ENCODE results near the gene MARCHF5.

GRCh38 chr10:92303096-92303495 lies 12.1 kb downstream of the MARCHF5 start:
- TF ChIP-seq SMC3 (IDR thresholded peaks at IDR 0.05) (no peak), POLR2A (IDR thresholded peaks at IDR 0.05; ENCODE audit: low read length) (no peak), EP300 (IDR thresholded peaks at IDR 0.05) (no peak), RCOR1 (IDR thresholded peaks at IDR 0.05; ENCODE audit: low read depth, low read length) (no peak), ZFP36 (IDR thresholded peaks at IDR 0.05; ENCODE audit: borderline replicate concordance, partially characterized antibody) (no peak), RNF2 (IDR thresholded peaks at IDR 0.05; ENCODE audit: borderline replicate concordance, low read depth) (no peak), RFX5 (IDR thresholded peaks at IDR 0.05) (no peak), BHLHE40 (IDR thresholded peaks at IDR 0.05; ENCODE audit: low read depth, low read length) (no peak), FOSL2 (IDR thresholded peaks at IDR 0.05) (no peak), FOSL2 (CRISPR knock-in tag; IDR thresholded peaks at IDR 0.05) (no peak)
- TF ChIP-seq, protein P1, sequence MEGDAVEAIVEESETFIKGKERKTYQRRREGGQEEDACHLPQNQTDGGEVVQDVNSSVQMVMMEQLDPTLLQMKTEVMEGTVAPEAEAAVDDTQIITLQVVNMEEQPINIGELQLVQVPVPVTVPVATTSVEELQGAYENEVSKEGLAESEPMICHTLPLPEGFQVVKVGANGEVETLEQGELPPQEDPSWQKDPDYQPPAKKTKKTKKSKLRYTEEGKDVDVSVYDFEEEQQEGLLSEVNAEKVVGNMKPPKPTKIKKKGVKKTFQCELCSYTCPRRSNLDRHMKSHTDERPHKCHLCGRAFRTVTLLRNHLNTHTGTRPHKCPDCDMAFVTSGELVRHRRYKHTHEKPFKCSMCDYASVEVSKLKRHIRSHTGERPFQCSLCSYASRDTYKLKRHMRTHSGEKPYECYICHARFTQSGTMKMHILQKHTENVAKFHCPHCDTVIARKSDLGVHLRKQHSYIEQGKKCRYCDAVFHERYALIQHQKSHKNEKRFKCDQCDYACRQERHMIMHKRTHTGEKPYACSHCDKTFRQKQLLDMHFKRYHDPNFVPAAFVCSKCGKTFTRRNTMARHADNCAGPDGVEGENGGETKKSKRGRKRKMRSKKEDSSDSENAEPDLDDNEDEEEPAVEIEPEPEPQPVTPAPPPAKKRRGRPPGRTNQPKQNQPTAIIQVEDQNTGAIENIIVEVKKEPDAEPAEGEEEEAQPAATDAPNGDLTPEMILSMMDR (IDR thresholded peaks at IDR 0.05) = no peak
